Measurements from ENCODE around the gene LRRTM2. TPM values are rescaled to one million over a fixed set of nuclear protein-coding genes. Genes with fewer than 3 reads are reported as not detected.

The LRRTM2 gene
- total RNA-seq, 1 donor from 2014 or later, result 0.52 TPM

DNA sequence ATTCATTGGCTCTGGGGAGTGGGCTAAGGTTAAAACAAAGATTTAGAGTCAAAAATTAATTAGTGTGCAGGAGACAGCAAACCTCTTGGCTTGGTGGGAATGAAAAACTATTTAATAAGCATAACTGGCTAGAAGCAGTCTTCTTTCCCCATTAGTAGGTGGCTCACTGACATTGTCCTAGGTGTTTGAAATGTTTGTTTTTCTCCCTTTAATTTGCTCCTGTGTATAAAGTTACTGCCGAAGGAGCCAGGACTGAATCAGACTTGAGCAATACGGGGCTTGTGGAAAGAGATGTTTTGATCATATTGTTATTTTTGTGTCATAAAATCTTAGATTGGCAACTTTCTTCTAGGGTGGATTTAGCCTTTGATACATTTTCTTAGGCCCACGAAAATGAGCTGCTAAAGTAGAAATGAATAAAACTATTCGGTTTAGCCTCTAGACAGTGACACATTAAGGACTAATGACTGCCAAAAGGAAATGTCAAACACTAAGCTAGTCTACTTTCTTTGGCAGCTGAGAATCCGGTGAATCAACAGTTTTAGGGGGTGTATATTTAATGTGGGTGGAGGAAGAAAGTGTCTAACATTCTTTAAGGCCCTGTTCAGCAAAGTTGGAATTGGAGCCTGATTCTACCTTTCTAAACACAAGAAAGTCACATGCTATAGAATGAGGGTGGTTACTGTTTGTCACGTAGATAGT, 30.2 kb downstream of the LRRTM2 start:
- H3K27me3 ChIP-seq, result no peaks in the 10 kb centered on the region
- H3K4me3 ChIP-seq, result no peak overlapping the region
- ATAC-seq, result peak; percentile 64
- peak overlapping the region; percentile 9 for H3K27ac ChIP-seq
- intact Hi-C loops (cut with DNase I), result no loop called here
- H3K4me1 ChIP-seq, result peaks cover 29% of the 10 kb centered on the region
- no peaks in the 10 kb centered on the region for H3K36me3 ChIP-seq
- no peak for DNase-seq
- TF ChIP-seq, protein P1, sequence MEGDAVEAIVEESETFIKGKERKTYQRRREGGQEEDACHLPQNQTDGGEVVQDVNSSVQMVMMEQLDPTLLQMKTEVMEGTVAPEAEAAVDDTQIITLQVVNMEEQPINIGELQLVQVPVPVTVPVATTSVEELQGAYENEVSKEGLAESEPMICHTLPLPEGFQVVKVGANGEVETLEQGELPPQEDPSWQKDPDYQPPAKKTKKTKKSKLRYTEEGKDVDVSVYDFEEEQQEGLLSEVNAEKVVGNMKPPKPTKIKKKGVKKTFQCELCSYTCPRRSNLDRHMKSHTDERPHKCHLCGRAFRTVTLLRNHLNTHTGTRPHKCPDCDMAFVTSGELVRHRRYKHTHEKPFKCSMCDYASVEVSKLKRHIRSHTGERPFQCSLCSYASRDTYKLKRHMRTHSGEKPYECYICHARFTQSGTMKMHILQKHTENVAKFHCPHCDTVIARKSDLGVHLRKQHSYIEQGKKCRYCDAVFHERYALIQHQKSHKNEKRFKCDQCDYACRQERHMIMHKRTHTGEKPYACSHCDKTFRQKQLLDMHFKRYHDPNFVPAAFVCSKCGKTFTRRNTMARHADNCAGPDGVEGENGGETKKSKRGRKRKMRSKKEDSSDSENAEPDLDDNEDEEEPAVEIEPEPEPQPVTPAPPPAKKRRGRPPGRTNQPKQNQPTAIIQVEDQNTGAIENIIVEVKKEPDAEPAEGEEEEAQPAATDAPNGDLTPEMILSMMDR (IDR thresholded peaks at IDR 0.05), result no peak
- H3K9me3 ChIP-seq, result no peaks in the 10 kb centered on the region

GRCh38 chr5:138844125-138844461, 31.0 kb downstream of the LRRTM2 start:
- no peaks in the 10 kb centered on the region for H3K9me3 ChIP-seq

DNA sequence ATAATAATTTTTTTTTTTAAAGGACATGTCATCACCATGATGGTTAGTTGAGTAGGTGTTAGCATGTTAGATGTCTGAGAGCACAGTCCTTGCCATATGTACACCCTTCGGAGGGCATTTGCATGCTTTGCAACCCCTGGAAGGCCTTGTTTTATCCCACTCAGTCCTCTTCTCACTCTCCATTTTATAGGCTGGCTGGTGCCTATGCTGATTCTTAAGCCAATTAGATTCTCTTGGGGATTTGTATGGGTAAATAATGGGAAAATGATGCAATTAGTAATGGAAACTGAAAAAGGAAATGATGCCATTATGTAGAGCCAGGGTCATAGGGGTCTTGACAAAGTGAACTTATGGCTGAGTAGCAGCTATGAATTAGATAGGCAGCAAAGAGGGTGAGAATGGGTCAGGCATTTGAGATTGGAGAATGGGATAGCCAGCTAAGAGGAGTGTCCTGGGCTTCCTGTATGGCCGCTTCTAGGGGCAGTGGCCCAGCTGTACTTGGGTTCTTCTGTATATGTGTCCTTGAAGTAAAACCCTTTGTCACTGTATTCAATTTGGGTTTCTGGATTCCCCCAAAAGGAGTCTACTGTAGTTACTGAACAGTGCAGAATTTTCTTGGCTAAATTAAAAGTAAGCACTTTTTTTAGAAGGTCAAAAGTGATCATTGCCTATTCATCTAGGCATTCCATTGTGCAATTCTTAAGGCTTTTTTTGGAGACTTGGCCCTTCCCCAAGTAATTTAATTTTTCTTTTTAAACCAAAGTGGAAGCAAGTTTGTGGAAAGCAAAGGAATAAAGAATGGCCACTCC, 31.6 kb downstream of the LRRTM2 start:
- H3K36me3 ChIP-seq, result no peaks in the 10 kb centered on the region
- H3K27ac ChIP-seq, result no peak overlapping the region
- no peak overlapping the region for H3K4me3 ChIP-seq
- no peak for DNase-seq
- TF ChIP-seq, protein P1 (IDR thresholded peaks at IDR 0.05), result no peak
- intact Hi-C loops (cut with DNase I), result no loop called here
- H3K27me3 ChIP-seq, result no peaks in the 10 kb centered on the region
- H3K9me3 ChIP-seq, result no peaks in the 10 kb centered on the region
- ATAC-seq, result no peak
- H3K4me1 ChIP-seq, result peaks cover 22% of the 10 kb centered on the region

More at GRCh38 chr5:138844125-138844461, 31.0 kb downstream of the LRRTM2 start:
- no peaks in the 10 kb centered on the region for H3K36me3 ChIP-seq
- no peaks in the 10 kb centered on the region for H3K27me3 ChIP-seq
- H3K4me1 ChIP-seq, result peaks cover 22% of the 10 kb centered on the region
- ATAC-seq, result no peak
- TF ChIP-seq, protein P1 (IDR thresholded peaks at IDR 0.05), result no peak
- H3K4me3 ChIP-seq, result no peak overlapping the region
- DNase-seq, result no peak
- no peak overlapping the region for H3K27ac ChIP-seq
- intact Hi-C loops (cut with DNase I), result no loop called here

DNA sequence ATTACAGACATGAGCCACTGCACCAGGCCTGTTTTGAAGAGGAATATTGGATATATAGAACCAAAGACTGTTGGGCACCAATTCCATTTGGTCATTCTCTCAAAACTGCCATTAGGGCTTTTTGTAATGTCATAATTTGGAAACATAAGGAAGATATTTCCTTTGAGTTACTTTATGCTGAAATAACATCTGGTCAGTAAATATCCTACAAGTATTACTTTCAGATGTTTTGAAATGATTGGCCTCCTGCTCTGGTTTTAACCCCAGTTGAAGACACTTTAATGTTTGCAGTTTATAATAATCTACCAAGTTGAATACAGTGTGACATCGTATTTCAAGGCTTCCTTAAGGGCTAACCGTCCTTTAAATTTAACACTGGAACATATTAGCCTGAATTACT, 33.6 kb downstream of the LRRTM2 start:
- Histone ChIP-seq H3K27me3 (no peaks in the 10 kb centered on the region), H3K36me3 (no peaks in the 10 kb centered on the region), H3K9me3 (no peaks in the 10 kb centered on the region), H3K4me1 (peaks cover 16% of the 10 kb centered on the region), H3K4me3 (no peak overlapping the region), H3K27ac (no peak overlapping the region)
- ATAC-seq, result no peak
- no peak for DNase-seq
- TF ChIP-seq, protein P1 (IDR thresholded peaks at IDR 0.05), result no peak
- intact Hi-C loops (cut with DNase I), result no loop called here

GRCh38 chr5:138840103-138840502, 35.0 kb downstream of the LRRTM2 start:
- no peak overlapping the region for H3K4me3 ChIP-seq
- intact Hi-C loops (cut with DNase I), result no loop called here
- H3K36me3 ChIP-seq, result no peaks in the 10 kb centered on the region
- H3K27me3 ChIP-seq, result no peaks in the 10 kb centered on the region
- H3K27ac ChIP-seq, result no peak overlapping the region
- H3K4me1 ChIP-seq, result peaks cover 12% of the 10 kb centered on the region
- ATAC-seq (no peak), DNase-seq (no peak)
- no peaks in the 10 kb centered on the region for H3K9me3 ChIP-seq
- TF ChIP-seq, protein P1 (IDR thresholded peaks at IDR 0.05), result no peak
